ENCODE data around the gene PLA2R1. TPM values are rescaled to one million over a fixed set of nuclear protein-coding genes. Genes with fewer than 3 reads are reported as not detected.

The PLA2R1 gene
- total and polyA plus RNA-seq, 2 donors (not counting 1 experiment from before 2014, with no cell fraction given) = 8.0 to 8.3 TPM

DNA sequence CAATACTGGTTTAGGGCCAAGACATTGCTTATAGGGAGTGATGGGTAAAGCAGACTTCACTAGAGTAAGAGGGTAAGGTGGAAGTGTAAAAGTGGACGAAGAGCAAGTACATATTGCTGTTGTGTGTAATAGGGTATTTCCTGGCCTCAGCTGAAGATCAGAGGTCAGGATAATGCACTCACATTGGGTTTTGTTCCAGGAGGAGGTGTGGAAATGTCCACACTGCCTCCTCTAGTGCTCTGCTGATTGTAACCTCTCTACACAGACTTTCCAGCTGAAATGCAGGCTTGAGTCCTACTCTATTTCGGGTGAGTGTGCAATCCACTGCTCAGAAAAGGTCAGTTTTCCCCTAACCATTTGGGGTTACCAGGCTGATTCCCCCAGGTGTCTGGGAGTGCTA, 41.7 kb upstream of the PLA2R1 start:
- no peaks in the 10 kb centered on the region for H3K9me3 ChIP-seq (ENCODE audit: control insufficient read depth, insufficient read depth, low read depth, low read length)
- no peak overlapping the region for H2AFZ ChIP-seq (ENCODE audit: low read length)
- H3K4me3 ChIP-seq (replicated peaks in 1 of 4; ENCODE audit: control extremely low read depth in 1 of 4, insufficient read depth in 1 of 4, low read depth in 3 of 4, low read length in 4 of 4) = no peak overlapping the region
- no peak overlapping the region for H3K9ac ChIP-seq (ENCODE audit: insufficient read depth, low read length)
- H4K20me1 ChIP-seq (ENCODE audit: control insufficient read depth, extremely low read depth, insufficient read depth, low read length) = no peaks in the 10 kb centered on the region
- no peaks in the 10 kb centered on the region for H3K4me1 ChIP-seq (ENCODE audit: control insufficient read depth, extremely low read depth, insufficient read depth, low read length)
- H3K4me2 ChIP-seq (ENCODE audit: extremely low read depth, insufficient read depth, low read length) = no peak overlapping the region
- no peak for TF ChIP-seq EZH2 (IDR thresholded peaks at IDR 0.05; ENCODE audit: low read length, missing control alignments)
- TF ChIP-seq, protein P1, sequence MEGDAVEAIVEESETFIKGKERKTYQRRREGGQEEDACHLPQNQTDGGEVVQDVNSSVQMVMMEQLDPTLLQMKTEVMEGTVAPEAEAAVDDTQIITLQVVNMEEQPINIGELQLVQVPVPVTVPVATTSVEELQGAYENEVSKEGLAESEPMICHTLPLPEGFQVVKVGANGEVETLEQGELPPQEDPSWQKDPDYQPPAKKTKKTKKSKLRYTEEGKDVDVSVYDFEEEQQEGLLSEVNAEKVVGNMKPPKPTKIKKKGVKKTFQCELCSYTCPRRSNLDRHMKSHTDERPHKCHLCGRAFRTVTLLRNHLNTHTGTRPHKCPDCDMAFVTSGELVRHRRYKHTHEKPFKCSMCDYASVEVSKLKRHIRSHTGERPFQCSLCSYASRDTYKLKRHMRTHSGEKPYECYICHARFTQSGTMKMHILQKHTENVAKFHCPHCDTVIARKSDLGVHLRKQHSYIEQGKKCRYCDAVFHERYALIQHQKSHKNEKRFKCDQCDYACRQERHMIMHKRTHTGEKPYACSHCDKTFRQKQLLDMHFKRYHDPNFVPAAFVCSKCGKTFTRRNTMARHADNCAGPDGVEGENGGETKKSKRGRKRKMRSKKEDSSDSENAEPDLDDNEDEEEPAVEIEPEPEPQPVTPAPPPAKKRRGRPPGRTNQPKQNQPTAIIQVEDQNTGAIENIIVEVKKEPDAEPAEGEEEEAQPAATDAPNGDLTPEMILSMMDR (conservative IDR thresholded peaks at IDR 0.05 in 1 of 2, IDR thresholded peaks at IDR 0.05 in 1 of 2; ENCODE audit: low read depth in 1 of 2, low read length in 2 of 2) = no peak
- H3K27me3 ChIP-seq (ENCODE audit: control insufficient read depth, insufficient read depth, low read length) = no peaks in the 10 kb centered on the region
- H3K79me2 ChIP-seq (ENCODE audit: control insufficient read depth, insufficient read depth, low read length) = no peaks in the 10 kb centered on the region
- H3K27ac ChIP-seq (ENCODE audit: insufficient read depth, low read length) = no peak overlapping the region
- DNase-seq (ENCODE audit: low read depth in 2 of 2) = no peak
- H3K36me3 ChIP-seq (ENCODE audit: control insufficient read depth, insufficient read depth, low read length) = no peaks in the 10 kb centered on the region

DNA sequence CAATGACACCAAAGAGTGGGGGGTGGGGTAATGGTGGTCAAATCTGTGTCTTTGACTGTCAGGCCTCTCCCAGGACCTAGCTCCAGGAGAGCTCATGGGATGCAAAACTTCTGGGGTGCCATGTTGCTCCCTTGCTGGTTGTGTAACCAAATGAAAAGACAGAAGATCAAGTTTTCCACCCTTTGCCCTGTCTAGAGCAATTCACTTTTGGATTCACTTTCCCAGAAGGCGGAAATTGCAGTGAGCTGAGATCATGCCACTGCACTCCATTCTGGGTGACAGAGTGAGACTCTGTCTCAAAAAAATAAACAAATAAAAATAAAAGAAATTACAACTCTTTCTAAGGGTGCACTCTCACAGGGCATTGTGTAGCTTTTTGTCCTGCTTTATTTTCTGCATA, 34.9 kb upstream of the PLA2R1 start:
- Histone ChIP-seq H3K9ac (ENCODE audit: insufficient read depth, low read length) (no peak overlapping the region), H2AFZ (ENCODE audit: low read length) (no peak overlapping the region), H3K9me3 (ENCODE audit: control insufficient read depth, insufficient read depth, low read depth, low read length) (no peaks in the 10 kb centered on the region), H3K27me3 (ENCODE audit: control insufficient read depth, insufficient read depth, low read length) (no peaks in the 10 kb centered on the region), H3K4me3 (replicated peaks in 1 of 4; ENCODE audit: control extremely low read depth in 1 of 4, insufficient read depth in 1 of 4, low read depth in 3 of 4, low read length in 4 of 4) (no peak overlapping the region), H3K27ac (ENCODE audit: insufficient read depth, low read length) (no peak overlapping the region), H3K79me2 (ENCODE audit: control insufficient read depth, insufficient read depth, low read length) (no peaks in the 10 kb centered on the region), H3K36me3 (ENCODE audit: control insufficient read depth, insufficient read depth, low read length) (no peaks in the 10 kb centered on the region), H3K4me2 (ENCODE audit: extremely low read depth, insufficient read depth, low read length) (no peak overlapping the region), H3K4me1 (ENCODE audit: control insufficient read depth, extremely low read depth, insufficient read depth, low read length) (no peaks in the 10 kb centered on the region), H4K20me1 (ENCODE audit: control insufficient read depth, extremely low read depth, insufficient read depth, low read length) (no peaks in the 10 kb centered on the region)
- no peak for DNase-seq (ENCODE audit: low read depth in 2 of 2)
- TF ChIP-seq EZH2 (IDR thresholded peaks at IDR 0.05; ENCODE audit: low read length, missing control alignments) = no peak
- TF ChIP-seq, protein P1 (conservative IDR thresholded peaks at IDR 0.05 in 1 of 2, IDR thresholded peaks at IDR 0.05 in 1 of 2; ENCODE audit: low read depth in 1 of 2, low read length in 2 of 2) = no peak

DNA sequence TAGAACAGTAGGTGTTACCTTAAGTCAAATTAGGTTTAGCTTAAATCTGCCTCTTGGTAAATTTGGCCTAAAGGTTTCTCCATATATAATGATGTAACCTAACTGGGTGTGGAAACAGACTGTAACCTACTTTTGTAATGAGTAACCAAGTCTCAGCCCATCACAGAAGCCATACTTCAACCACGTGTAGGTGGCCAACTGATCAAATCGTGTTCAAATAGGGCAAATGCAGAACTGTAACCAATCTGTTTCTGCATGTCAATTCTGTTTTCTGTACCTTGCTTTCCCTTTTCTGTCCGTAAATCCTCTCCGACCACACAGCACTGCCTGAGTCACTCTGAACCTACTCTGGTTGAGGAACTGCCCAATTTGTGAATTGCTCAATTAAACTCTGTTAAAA, 34.0 kb upstream of the PLA2R1 start:
- H3K9me3 ChIP-seq (ENCODE audit: control insufficient read depth, insufficient read depth, low read depth, low read length) = no peaks in the 10 kb centered on the region

More for the DNA sequence above, 34.0 kb upstream of the PLA2R1 start:
- no peak overlapping the region for H3K27ac ChIP-seq (ENCODE audit: insufficient read depth, low read length)
- H3K27me3 ChIP-seq (ENCODE audit: control insufficient read depth, insufficient read depth, low read length) = no peaks in the 10 kb centered on the region
- H3K9ac ChIP-seq (ENCODE audit: insufficient read depth, low read length) = no peak overlapping the region
- TF ChIP-seq EZH2 (IDR thresholded peaks at IDR 0.05; ENCODE audit: low read length, missing control alignments) = no peak
- TF ChIP-seq, protein P1 (conservative IDR thresholded peaks at IDR 0.05 in 1 of 2, IDR thresholded peaks at IDR 0.05 in 1 of 2; ENCODE audit: low read depth in 1 of 2, low read length in 2 of 2) = no peak
- no peaks in the 10 kb centered on the region for H3K36me3 ChIP-seq (ENCODE audit: control insufficient read depth, insufficient read depth, low read length)
- H3K4me3 ChIP-seq (replicated peaks in 1 of 4; ENCODE audit: control extremely low read depth in 1 of 4, insufficient read depth in 1 of 4, low read depth in 3 of 4, low read length in 4 of 4) = no peak overlapping the region
- H4K20me1 ChIP-seq (ENCODE audit: control insufficient read depth, extremely low read depth, insufficient read depth, low read length) = no peaks in the 10 kb centered on the region
- no peak overlapping the region for H2AFZ ChIP-seq (ENCODE audit: low read length)
- no peak overlapping the region for H3K4me2 ChIP-seq (ENCODE audit: extremely low read depth, insufficient read depth, low read length)
- no peaks in the 10 kb centered on the region for H3K79me2 ChIP-seq (ENCODE audit: control insufficient read depth, insufficient read depth, low read length)
- H3K4me1 ChIP-seq (ENCODE audit: control insufficient read depth, extremely low read depth, insufficient read depth, low read length) = no peaks in the 10 kb centered on the region
- DNase-seq (ENCODE audit: low read depth in 2 of 2) = no peak

Data from fibroblast of lung (primary cell).